ENCODE data around the gene LAMA5.

LAMA5 gene

DNA sequence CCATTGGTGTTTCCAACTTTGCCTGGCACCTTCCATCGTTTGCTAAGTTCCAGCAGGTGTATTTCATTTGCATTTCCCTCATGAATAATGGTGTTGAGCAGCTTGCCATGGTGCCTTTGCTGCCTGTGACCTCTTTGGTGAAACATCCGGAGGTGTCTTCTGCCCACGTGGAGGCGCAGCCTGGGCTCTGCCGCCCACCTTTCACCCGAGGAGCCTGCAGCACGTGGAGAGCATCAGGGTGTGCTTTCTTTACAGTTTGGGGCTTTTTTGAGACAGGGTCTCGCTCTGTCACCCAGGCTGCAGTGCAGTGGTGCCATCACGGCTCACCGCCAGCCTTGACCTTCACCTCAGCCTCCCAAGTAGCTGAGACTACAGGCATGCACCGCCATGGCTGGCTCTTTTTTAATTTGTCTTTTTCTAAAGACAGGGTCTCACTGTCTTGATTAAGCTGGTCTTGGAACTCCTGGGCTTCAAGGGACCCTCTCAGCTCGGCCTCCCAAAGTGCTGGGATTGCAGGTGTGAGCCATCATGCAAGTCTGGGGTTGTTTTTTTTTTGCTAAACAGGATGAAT lies 67.4 kb downstream of the LAMA5 start:
- DNase-seq, result no peak

GRCh38 chr20:62298577-62299249 lies 68.4 kb downstream of the LAMA5 start:
- DNase-seq, result no peak

DNA sequence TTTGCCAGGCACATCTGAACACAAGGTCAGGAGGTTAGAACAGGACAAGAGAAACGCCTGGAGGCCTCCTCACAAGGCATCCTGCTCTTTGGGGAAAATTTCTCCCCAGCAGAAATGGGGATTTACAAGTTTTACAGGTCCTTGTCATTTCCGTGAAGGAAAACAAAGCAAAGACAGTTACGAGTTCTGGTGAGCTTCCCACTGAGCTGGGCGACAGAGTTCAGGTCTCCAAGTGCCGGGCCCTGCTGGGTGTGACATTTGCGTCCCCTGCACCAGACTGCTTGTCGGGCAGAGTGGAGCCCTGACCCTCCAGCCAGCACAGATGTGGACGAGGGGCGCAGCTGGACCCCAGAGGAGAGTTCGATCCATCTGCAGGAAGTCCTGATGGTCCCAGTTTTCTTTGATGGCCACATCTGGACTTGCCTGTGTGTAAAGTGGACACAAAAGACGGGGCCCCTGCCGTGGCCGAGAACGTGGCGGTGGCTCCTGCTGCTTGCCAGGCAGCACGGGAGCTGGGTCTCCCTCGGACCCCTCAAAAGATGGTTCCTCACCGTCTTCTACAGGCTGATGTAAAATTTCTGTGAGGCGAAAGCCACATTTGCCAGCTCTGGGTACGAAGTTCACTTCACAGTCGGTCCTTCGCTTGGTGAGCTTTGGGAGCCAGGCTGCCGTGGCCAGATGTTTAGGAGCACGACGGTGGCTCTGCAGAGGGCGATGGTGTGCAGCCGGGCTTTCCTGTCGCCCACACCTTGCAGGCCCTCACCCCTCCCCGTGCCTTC lies 69.5 kb downstream of the LAMA5 start:
- no peak for DNase-seq

DNA sequence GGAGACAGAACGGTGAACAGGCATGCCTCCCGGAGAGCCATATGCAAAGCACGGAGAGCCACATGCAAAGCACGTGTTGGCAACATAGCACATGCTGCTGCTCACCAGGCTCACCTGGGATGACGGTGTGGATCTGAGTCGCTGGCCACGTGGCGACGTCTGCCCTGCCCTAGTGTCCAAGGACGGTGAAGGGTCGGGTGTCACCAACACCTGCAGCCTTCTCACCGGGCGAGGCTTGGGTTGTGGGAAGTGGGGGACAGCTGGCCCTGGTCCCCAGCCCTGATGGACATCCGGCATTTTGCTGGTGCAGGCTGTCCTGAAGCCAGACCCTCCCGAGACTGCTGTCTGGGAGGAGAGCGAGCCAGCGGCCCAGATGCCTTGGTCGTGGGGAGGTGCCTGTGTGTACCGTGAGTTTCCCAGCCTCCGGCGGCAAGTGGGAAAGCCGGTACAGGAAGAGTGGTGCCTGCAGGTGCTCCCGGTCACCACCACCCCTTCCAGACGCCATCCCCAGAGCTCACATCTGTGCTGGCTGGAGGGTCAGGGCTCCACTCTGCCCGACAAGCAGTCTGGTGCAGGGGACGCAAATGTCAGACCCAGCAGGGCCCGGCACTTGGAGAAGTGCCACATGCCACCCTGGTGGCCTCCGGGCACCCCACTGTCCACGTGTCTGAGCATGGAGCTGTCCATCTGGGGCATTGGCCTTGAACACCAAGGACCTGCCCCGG lies 70.2 kb downstream of the LAMA5 start:
- DNase-seq, result no peak

GRCh38 chr20:62294516-62294915 lies 72.6 kb downstream of the LAMA5 start:
- no peak for DNase-seq

DNA sequence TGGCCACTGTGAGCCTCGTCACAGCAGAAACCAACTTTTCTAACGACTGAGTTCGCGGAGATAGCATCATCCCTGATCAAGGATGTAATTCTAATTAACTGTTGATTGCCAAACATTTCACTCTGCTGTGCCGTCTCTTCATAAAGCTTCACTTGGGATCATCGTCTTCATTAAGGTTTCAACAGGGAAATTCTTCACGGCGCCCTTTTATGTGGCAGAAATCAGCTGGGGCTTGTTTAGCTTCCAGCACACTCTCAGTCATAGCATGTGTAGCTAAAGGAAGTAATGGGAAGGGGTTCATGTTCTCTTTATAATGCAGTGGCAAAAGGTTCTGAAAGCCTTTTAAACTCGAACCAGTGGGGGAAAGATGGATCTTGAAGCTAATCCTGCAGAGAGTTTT lies 73.2 kb downstream of the LAMA5 start:
- DNase-seq, result no peak

GRCh38 chr20:62293111-62293784 lies 73.9 kb downstream of the LAMA5 start:
- DNase-seq, result no peak

GRCh38 chr20:62292108-62292507 lies 75.0 kb downstream of the LAMA5 start:
- no peak for DNase-seq

DNA sequence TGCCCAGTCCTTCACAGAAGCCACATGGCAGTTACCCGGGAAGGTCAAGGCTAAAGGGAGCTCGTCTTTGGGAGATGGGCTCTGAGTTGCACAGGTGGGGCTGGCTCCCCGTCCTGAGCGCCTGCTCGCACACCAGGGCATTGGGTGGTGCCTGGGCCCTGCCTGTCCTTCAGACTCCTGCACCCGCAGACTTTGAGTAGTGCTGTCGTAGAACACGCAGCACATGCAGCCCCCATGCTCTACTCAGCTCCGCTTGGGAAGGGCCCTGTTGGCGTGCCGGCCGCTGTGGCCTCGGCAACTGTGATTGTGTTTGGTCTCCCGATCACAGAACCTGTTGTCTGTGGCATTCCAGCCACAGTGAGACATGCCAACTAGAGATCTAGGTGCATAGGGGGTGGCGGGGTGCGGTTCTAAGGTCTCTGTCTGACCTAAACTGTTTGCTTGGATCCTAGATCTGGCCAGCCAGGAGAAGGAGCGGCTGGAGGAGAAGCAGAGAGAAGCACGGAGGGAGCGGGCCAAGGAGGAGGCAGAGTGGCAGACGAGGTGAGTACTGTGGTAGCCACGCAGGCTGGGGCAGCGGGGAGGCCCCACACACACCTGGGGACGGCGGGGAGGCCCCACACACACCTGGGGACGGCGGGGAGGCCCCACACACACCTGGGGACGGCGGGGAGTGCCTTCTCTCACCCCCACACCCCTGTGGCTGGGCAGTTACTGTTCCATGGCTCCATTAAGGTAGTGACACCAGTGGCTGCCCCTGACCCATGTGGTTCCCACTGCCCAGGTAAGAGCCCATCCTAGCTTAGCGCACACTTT lies 75.7 kb downstream of the LAMA5 start:
- no peak for DNase-seq

GRCh38 chr20:62289898-62290297 lies 77.2 kb downstream of the LAMA5 start:
- no peak for DNase-seq

GRCh38 chr20:62289131-62289530 lies 78.0 kb downstream of the LAMA5 start:
- DNase-seq, result no peak

GRCh38 chr20:62288535-62289105 lies 78.5 kb downstream of the LAMA5 start:
- no peak for DNase-seq

- DNase-seq, result no peak
Observed at GRCh38 chr20:62287759-62288534, 79.2 kb downstream of the LAMA5 start.

DNA sequence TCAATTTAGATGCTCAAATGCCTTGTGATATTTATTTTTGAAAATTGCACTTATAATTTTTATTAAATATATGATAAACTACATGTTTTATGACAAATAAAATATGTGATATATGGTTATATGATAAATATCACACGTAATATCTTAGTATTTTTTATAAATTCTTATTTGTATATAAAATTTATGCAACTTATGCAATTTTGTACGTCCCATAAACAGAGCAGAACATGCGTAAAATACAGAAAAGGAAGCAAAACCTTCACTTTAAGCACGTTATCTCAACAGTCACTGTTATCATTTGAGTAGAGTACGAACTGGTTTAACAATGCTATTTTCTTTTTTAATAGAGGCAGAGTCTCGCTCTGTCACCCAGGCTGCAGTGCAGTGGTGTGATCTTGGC lies 80.0 kb downstream of the LAMA5 start:
- no peak for DNase-seq

DNA sequence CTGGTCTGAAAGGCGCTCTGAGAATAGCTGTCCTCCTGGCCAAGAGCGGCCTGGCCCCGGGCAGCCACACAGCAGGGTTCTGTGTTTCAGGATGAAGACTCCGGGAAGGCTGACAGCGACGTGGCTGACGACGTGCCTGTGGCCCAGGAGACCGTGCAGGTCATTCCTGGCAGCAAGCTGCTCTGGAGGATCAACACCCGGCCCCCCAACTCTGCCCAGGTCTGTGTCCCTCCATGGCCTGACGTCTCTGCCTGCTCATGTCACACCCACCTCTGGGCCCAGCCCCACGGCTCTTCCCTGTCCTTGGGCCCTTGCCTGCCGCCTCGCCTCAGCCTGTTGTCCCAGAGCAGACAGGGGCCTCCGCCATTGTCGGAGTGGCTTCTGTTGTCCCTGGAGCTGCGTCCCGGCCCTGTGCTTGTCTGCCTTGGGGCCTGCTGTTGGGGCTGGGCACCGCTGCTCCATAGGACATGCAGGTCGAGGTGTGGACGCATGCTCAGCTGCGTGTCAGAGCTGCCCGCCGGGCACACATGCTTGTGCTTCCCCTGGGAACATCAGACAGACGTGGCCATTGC lies 80.5 kb downstream of the LAMA5 start:
- no peak for DNase-seq

GRCh38 chr20:62285722-62286121 lies 81.4 kb downstream of the LAMA5 start:
- no peak for DNase-seq

DNA sequence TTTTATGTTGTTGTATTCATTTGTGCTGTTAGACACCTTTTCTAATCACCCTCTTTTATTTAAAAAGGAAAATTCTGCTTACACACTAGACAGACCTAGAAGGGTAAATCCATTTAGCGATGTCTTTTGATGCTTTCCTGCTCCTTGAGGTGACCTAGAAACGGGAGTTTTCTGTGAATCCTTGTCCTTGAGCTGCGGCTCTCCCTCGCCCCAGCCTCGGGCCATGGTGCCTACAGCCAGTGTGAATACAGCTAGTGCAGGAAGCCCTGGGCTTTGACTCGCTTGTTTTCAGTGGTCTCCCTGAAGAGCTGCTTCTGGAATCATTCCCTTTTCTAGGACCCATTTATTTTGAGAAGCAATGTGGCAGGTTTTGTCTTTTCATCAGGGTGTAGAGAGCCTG lies 82.0 kb downstream of the LAMA5 start:
- DNase-seq, result no peak

DNA sequence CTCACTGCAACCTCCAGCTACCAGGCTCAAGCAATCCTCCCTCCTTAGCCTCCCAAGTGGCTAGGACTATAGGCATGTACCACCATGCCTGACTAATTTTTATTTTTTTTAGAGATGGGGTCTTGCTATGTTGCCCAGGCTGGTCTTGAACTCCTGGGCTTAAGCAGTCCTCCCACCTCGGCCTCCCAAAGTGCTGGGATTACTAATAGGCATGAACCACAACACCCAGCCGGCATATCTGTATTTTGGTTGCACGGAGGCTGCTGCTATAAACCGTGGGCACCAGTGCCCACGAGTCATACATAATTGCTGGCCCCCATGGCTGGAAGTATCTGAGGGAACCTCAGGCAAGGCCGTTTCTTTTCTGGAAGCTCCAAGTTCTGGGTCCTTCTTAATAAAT lies 82.7 kb downstream of the LAMA5 start:
- no peak for DNase-seq

GRCh38 chr20:62282877-62283503 lies 84.1 kb downstream of the LAMA5 start:
- DNase-seq, result no peak

GRCh38 chr20:62282103-62282502 lies 85.0 kb downstream of the LAMA5 start:
- no peak for DNase-seq

All from NK-92 treated with Interleukin-12 subunit alpha and Interleukin-12 subunit beta, amount 100 ng/mL, for 24 hours (cell line).